Endothelial cell of hepatic sinusoid (primary cell): ENCODE results near the gene SLC1A5.
"Not testable (repeated sequence)": the region's sequence is repeated elsewhere in the genome, so short reads cannot be mapped to it uniquely, and the experiment has no call there.

ENCODE experiments used
- in situ Hi-C: cut with HindIII; loops from 2 replicates; pipeline ENCODE4 v1.10.0; 2017; ENCODE audit warnings: low sequenced_read_pairs

The SLC1A5 gene

DNA sequence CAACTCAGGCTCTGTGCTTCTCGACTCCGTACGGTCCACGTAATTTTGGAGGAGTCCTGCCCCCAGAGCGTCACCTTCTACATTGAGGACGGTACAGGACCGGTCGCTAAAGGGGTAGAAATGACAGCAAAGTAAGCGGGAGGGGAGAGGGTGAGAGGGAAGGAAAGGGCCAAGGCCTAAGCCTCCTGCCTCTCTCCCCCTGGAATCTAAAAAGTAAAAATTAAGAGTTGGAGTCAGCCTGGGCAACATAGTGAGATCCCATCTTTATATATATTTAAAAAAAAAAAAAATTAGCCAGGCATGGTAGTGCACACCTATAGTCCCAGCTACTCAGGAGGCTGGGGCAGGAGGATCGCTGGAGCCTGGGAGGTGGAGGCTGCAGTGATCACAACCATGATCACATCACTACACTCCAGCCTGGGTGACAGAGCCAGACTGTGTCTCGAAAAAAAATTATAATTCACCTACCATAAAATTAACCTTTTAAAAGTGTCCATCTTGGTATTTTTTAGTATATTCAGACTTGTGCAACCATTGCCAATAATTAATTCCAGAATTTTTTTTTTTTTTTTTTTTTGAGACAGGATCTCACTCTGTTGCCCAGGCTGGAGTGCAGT lies 12.6 kb downstream of the SLC1A5 start:
- in situ Hi-C loops: no loop called here

DNA sequence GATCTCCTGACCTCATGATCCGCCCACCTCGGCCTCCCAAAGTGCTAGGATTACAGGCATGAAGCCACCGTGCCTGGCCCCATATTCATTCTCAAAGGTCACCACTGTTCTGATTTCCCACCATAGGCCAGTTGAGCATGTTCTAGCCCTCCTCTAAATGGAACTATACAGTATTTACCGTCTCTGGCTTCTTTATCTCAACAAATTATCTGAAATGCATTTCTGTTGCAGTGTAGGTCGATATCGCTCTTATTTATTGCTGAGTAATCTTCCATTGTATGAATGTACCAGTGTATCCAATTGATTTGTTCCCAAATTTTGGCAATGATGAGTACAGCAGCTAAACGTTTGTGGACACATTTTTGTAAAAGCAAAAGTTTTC lies 15.4 kb downstream of the SLC1A5 start:
- in situ Hi-C loops: no loop called here

DNA sequence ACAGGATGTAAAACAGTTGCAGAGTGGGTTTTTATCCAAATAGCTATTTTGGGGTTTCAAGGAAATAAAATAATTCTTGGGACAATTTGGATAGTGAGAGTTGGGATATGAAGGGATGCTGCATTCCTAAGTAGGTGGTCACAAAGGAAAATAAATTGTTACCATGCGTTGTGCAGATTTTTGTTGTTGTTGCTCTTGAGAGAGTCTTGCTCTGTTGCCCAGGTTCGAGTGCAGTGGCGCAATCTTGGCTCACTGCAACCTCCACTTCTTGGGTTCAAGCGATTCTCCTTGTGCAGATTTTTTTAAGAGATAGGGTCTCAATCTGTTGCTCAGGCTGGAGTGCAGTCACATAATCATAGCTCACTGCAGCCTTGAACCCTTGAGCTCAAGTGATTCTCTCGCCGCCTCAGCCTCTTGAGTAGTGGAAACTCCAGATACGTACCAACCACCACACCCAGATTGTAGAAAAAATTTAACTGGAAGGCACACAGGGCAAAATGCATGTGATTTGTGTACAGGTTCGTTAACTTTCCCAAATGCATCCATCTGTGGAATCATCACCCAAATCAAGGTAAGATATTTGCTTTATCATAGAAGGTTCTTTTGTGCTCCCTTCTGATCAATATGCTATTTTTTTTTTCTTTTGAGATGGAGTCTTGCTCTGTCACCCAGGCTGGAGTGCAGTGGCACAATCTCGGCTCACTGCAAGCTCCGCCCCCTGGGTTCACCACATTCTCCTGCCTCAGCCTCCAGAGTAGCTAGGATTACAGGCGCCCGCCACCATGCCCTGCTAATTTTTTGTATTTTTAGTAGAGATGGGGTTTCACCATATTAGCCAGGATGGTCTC lies 16.0 kb downstream of the SLC1A5 start:
- in situ Hi-C loops: no loop called here

DNA sequence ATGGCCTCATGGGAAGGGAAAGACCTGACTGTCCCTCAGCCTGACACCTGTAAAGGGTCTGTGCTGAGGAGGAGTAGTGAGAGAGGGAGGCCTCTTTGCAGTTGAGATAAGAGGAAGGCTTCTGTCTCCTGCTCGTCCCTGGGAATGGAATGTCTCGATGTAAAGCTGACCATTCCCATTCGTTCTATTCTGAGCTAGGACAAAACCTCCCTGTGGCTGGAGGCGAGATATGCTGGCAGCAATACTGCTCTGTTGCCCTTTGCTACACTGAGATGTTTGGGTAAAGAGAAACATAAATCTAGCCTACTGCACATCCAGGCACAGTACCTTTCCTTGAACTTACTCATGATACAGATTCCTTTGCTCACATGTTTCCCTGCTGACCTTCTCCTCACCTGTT lies 19.6 kb downstream of the SLC1A5 start:
- in situ Hi-C loops: not testable (repeated sequence)

DNA sequence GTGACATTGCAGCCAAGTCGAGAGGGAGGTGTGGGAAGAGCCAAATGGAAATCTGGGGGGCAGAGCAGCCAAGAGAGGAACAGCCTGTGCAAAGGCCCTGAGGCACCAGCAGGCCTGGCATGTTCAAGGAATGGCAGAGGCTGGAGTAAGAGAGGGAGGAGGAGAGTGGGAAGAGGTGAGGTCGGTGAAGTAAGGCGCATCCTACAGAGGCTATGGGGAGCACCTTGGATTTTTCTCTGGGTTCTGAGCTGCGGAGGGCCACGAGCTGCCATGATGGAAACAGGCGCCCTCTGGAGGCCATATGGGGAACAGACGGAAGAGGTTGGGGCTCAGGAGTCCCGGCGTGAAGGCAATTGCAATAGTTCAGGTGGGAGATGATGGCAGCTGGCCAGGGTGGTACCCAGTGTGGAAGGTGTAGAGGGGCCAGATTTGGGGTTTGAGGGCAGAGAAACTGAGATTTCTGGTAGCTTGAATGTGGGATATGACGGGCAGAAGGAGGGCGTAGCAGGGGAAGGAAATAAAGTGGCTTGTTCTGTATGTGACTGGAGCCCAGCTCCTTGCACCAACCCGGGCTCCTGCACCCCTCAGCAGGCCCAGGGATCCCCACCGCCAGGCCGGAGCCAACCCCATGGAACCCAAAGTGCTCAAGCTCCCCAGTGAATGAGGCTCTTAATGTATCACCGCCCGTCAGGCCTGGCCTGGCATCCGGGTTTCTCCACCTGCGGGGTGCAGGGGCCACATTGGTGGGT lies 21.7 kb downstream of the SLC1A5 start:
- in situ Hi-C loops: no loop called here

DNA sequence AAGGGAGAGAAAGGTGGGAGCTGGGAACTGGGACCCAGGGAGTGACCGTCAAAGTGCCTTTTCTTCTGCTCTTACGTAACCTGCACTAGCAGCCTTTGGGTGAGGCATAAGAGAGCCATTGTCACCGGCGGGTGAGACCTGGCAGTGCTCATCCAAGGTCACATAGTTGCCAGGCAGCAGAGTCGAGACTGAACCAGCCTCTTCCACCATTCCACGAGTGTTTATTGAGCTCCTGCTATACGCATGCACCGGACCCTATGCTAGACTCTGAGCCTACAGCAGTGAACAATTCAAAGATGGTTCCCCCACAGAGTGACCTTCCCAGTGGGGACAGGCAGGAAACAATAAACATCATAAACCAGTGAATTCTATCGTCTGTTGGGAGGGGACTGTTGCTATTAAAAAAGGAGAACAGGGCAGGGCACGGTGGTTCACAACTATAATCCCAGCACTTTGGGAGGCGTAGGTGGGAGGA lies 23.5 kb downstream of the SLC1A5 start:
- in situ Hi-C loops: no loop called here

DNA sequence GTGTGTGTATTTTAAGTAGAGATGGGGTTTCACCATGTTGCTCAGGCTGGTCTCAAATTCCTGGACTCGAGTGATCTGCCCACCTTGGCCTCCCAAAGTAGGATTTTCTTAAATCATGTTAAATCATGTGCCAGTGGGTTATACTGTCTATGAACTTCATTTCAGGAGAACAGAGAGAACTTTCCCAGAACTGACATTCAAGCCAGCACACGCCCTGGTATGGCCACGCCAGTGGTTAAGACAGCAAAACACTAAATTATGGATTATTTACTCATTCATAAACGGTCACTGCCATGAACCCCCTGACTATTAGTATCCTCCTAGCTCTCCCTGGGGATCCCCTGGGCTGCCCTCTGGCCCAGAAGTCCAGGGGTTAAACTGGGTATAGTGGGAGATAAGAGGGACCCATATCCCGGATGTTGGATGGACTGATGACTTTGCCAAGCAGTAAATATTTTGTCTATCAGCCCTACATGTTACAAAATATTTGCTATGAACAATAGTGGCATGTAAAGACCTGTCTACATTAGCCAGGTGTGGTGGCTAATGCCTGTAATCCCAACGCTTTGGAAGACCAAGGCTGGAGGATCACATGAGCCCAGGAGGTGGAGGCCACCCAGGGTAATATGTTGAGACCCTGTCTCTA lies 26.0 kb downstream of the SLC1A5 start:
- in situ Hi-C loops: no loop called here

DNA sequence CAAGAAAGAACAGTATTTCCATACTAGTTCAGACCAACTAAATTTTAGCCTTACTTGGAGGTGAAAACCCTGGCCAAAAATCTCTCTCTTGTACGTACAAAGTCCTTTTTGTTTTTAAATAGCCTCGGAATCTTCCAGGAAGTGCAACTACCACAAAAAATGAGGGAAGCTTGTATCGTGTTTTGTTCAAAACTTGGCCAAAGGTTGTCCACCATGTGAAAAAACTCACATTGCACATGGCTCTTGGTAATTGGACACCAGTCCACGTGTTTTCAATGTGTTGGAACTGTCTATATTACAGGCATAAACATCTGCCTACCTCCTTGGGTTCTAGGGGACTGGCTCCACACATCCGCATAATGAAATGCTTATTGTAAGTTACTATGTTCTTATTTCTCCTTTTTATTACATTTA lies 27.0 kb downstream of the SLC1A5 start:
- in situ Hi-C loops: no loop called here

DNA sequence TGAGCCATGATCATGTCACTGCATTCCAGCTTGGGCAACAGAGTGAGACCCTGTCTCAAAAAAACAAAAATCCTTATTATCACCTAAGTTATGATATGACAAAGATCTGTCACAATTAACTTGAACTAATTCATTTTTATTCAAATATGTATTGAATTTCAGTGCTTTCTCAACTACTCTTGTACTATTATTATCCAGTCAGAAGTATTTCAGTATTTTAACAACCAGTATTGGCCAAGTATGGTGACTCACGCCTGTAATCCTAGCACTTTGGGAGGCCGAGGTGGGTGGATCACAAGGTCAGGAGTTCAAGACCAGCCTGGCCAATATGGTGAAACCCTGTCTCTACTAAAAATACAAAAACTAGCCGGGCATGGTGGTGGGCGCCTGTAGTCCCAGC lies 27.5 kb downstream of the SLC1A5 start:
- in situ Hi-C loops: not testable (repeated sequence)

DNA sequence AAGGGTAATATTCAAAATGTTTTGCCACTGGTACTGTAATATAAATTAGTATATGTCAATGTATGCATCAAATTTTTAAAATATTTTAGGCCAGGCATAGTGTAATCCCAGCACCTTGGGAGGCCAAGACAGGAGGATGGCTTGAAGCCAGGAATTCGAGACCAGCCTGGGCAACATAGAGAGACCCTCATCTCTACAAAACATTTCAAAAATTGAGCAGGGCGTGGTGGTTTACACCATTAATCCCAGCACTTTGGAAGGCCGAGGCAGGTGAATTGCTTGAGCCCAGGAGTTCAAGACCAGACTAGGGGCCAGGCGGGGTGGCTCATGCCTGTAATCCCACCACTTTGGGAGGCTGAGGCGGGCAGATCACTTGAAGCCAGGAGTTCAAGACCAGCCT lies 28.0 kb downstream of the SLC1A5 start:
- in situ Hi-C loops: no loop called here

DNA sequence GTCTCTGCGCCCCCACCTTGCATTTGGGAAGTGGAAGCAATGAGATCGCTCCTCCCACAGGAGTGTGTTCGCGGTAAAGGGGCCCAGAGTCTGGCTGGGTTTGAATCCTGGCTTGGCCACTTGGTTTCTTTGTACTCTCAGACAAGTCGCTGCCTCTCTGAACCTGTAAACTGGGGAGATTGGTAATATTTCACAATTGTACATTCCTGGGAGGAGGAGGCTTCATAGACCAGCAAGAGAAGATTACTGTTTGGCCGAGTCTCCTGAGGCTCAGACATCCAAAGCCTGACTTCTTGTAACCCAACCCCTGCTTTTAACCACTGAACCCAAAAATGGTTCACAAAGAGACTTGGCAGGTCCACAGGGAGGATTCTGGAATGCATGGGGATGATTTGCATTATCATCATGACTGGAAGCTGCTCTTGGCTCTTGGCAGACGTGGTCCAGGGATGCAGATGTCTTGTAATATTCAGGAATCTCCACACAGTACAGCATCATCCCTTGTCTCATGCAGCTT lies 28.5 kb downstream of the SLC1A5 start:
- in situ Hi-C loops: no loop called here

DNA sequence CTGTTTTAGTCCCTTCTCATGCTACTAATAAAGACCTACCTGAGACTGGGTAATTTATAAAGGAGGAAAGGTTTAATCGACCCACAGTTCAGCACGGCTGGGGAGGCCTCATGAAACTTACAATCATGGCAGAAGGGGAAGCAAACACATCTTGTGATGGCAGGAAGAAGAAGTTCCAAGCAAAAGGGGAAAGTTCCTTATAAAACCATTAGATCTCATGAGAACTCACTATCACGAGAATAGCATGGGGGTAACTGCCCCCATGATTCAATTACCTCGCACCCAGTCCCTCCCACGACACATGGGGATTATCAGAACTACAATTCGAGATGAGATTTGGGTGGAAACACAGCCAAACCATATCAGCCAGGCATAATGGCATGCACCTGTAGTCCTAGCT lies 29.2 kb downstream of the SLC1A5 start:
- in situ Hi-C loops: no loop called here

DNA sequence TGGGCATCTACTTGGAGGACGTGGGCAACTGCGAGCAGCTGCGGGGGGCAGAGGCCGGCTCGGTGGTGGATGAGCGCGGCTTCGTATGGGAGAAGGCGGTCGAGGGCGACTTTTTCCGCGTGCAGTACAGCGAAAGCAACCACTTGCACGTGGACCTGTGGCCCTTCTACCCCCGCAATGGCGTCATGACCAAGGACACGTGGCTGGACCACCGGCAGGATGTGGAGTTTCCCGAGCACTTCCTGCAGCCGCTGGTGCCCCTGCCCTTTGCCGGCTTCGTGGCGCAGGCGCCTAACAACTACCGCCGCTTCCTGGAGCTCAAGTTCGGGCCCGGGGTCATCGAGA lies 31.9 kb downstream of the SLC1A5 start:
- in situ Hi-C loops: no loop called here

DNA sequence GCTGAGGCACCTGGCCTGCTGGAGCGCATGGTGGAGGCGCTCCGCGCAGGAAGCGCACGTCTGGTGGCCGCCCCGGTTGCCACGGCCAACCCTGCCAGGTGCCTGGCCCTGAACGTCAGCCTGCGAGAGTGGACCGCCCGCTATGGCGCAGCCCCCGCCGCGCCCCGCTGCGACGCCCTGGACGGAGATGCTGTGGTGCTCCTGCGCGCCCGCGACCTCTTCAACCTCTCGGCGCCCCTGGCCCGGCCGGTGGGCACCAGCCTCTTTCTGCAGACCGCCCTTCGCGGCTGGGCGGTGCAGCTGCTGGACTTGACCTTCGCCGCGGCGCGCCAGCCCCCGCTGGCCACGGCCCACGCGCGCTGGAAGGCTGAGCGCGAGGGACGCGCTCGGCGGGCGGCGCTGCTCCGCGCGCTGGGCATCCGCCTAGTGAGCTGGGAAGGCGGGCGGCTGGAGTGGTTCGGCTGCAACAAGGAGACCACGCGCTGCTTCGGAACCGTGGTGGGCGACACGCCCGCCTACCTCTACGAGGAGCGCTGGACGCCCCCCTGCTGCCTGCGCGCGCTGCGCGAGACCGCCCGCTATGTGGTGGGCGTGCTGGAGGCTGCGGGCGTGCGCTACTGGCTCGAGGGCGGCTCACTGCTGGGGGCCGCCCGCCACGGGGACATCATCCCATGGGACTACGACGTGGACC lies 32.4 kb downstream of the SLC1A5 start:
- in situ Hi-C loops: no loop called here

DNA sequence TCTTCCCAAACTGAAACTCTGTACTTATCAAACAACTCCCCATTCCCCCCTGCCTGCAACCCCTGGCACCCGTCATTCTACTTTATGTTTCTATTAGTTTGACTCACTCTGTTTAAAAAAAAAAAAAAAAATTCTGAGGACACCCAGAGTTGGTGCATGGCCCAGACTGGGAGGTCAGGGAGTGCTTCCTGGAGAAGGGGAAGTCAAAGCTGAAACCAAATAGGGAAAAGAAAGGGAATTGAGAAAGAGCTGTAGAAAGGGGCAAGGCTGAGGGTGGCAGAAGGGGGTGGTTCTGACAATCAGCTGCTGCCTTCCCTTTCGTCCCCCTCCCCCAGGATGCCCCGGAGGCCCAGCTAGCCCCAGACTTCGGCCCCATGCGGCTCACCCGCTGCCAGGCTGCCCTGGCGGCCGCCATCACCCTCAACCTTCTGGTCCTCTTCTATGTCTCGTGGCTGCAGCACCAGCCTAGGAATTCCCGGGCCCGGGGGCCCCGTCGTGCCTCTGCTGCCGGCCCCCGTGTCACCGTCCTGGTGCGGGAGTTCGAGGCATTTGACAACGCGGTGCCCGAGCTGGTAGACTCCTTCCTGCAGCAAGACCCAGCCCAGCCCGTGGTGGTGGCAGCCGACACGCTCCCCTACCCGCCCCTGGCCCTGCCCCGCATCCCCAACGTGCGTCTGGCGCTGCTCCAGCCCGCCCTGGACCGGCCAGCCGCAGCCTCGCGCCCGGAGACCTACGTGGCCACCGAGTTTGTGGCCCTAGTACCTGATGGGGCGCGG lies 33.1 kb downstream of the SLC1A5 start:
- in situ Hi-C loops: no loop called here

DNA sequence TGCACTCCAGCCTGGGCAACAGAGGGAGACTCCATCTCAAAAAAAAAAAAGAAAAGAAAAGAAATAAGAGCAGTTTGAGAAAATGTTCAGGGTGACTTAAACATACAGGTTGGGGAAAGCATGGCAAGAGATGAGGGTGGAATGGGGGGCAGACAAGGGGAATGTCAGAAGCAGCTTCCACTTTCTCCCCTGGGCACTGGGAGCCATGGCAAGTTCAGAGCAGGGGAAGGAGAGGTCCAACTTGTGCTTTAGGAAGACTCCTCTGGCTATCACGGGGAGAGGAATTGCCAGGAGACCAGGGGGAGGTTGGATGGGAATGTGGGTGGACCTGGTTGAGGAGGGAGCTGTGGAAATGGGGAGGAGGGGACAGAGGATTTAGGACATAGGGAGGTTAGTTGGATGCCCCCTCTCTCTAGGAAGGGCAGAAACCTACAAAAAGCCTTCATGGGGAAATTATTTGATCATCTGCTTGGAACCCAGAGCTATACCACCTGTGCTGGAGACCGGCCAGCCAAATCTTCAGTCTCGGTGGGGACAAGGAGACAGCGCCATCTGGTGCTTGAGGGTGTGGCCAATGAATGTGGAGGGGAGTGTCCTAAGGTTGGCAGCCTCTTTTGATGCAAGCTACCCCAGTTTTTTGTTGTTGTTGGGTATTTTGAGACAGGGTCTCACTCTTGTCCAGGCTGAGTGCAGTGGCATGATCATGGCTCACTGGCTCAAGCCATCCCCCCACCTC lies 34.8 kb downstream of the SLC1A5 start:
- in situ Hi-C loops: no loop called here

DNA sequence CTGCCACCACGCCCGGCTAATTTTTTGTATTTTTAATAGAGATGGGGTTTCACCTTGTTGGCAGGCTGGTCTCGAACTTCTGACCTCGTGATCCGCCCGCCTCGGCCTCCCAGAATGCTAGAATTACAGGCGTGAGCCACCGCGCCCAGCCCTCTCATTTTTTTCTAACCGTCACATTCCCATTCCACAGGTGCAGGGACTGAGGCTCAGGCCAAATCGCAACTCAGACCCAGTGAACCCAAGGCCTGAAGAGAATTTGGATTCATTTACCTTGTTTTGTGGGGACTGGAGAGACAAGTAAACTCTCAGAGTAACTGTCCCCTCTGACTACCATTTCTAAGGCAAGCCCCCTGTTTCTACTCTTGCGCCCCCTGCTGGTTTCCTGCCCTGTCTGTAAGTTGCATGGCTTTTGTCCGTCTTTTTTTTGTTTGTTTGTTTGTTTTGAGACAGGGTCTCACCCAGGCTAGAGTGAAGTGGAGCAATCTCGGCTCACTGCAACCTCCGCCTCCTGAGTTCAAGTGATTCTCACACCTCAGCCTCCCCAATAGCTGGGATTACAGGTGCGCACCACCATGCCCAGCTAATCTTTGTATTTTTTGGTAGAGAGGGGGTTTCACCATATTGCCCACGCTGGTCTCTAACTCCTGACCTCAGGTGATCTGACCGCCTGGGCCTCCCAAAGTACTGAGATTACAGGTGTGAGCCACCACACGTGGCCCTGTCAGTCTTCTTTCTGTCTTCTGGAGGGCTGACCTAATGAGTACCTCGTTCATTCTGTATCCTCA lies 39.9 kb downstream of the SLC1A5 start:
- in situ Hi-C loops: loop anchor here (5.0 kb wide), 3 partner anchors 56 to 101 kb away; no protein-coding TSS in a partner anchor
